Tibial artery (tissue), 4 donors: ENCODE data around the gene ASGR2.

ENCODE experiments used
- DNase-seq, 2 donors: peaks; one replicate each; pipeline ENCODE4 v3.0.0-alpha.2; 2019
- H3K27ac ChIP-seq, 2 donors: fragments of 200-600 bp; sonication (generic) in 1 of 2; 1 replicate in 1 of 2; 2 replicates in 1 of 2; pipeline ENCODE4 v1.5.1; 2018 to 2019; ENCODE audit warnings: mild to moderate bottlenecking in 1 of 2
- H3K27me3 ChIP-seq, 2 donors: fragments of 200-600 bp; sonication (generic) in 1 of 2; one replicate each; pipeline versions ENCODE4 v1.5.1 to v1.6.0; 2016 to 2019
- H3K36me3 ChIP-seq, 3 donors: fragments of 200-600 bp; sonication (generic) in 2 of 3; one replicate each; pipeline ENCODE4 v1.5.1; 2016 to 2019; ENCODE audit warnings: mild to moderate bottlenecking in 2 of 3
- H3K4me1 ChIP-seq, 4 donors: fragments of 200-600 bp; sonication (generic) in 2 of 4; 1 replicate in 3 of 4; 2 replicates in 1 of 4; pipeline ENCODE4 v1.5.1; 2016 to 2019
- H3K4me3 ChIP-seq, 2 donors: fragments of 200-600 bp; sonication (generic) in 1 of 2; 1 replicate in 1 of 2; 2 replicates in 1 of 2; pipeline ENCODE4 v1.5.1; 2018 to 2019; ENCODE audit warnings: mild to moderate bottlenecking in 2 of 2
- H3K9me3 ChIP-seq, 3 donors: fragments of 200-600 bp; sonication (generic) in 1 of 3; one replicate each; pipeline ENCODE4 v1.5.1; 2016 to 2019
- intact Hi-C: fragments of 100-400 bp; cut with DNase I; formaldehyde crosslinking; loops from one replicate; pipeline ENCODE4 v1.15.0; 2023; ENCODE audit warnings: low total_unique reads
- TF ChIP-seq, protein P1 (sequence below), 2 experiments: fragments of 200-600 bp in 1 of 2; fragments of 450-650 bp in 1 of 2; IDR thresholded peaks; one replicate each; pipeline ENCODE4 v1.5.1; 2017 to 2019; ENCODE audit warnings: antibody characterized with exemption in 2 of 2, mild to moderate bottlenecking in 1 of 2, moderate library complexity in 1 of 2

ASGR2 gene

DNA sequence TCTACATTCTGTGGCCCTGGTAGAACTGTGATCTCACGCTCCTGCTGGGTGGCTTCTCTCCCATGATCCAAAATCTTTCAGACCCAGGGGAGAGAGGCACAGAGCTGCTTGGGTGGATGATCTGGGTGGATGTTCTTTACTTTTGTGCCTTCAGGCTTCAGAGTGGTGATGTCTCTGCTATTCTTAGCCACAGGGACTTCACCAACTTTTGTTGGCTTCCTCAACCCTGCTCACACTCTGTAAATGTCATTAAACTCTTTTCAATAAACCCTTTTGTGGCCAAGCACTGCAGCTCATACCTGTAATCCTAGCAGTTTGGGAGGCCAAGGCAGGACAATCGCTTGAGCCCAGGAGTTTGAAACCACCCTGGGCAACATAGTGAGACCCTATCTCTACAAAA lies 42.2 kb downstream of the ASGR2 start:
- no peak overlapping the region for H3K4me3 ChIP-seq
- H3K36me3 ChIP-seq: no peaks in the 10 kb centered on the region
- peaks cover 0 to 2% of the 10 kb centered on the region in 2 donors for H3K27me3 ChIP-seq
- no peaks in the 10 kb centered on the region for H3K4me1 ChIP-seq
- TF ChIP-seq, protein P1, sequence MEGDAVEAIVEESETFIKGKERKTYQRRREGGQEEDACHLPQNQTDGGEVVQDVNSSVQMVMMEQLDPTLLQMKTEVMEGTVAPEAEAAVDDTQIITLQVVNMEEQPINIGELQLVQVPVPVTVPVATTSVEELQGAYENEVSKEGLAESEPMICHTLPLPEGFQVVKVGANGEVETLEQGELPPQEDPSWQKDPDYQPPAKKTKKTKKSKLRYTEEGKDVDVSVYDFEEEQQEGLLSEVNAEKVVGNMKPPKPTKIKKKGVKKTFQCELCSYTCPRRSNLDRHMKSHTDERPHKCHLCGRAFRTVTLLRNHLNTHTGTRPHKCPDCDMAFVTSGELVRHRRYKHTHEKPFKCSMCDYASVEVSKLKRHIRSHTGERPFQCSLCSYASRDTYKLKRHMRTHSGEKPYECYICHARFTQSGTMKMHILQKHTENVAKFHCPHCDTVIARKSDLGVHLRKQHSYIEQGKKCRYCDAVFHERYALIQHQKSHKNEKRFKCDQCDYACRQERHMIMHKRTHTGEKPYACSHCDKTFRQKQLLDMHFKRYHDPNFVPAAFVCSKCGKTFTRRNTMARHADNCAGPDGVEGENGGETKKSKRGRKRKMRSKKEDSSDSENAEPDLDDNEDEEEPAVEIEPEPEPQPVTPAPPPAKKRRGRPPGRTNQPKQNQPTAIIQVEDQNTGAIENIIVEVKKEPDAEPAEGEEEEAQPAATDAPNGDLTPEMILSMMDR (IDR thresholded peaks at IDR 0.05): no peak
- peaks cover 0 to 15% (median 11%) of the 10 kb centered on the region in 3 donors for H3K9me3 ChIP-seq
- DNase-seq: no peak
- H3K27ac ChIP-seq: no peak overlapping the region
- intact Hi-C loops: no loop called here

DNA sequence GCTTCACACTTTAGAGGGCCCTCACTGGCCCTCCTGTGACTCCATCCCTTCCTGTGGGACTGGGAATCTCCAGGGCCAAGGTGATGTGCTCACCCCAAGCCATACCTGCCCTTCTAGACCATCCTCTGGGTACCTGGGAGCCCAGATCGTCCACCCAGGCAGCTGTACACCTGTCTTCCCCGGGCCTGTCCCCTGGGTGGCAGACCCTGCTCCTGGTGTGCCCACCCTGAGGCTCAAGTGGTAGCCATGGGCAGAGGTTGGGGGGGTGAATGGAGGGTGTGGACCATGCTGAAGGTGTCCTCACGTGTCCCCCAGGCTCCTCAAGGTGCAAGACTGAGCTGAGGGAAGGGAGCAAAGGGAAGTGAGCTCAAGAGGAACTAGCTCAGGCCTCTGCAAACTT lies 43.9 kb downstream of the ASGR2 start:
- TF ChIP-seq, protein P1 (IDR thresholded peaks at IDR 0.05): no peak
- Histone ChIP-seq H3K27ac (no peak overlapping the region), H3K4me1 (no peaks in the 10 kb centered on the region), H3K4me3 (no peak overlapping the region), H3K9me3 (peaks cover 0 to 15% (median 11%) of the 10 kb centered on the region in 3 donors), H3K36me3 (no peaks in the 10 kb centered on the region), H3K27me3 (peaks cover 0 to 2% of the 10 kb centered on the region in 2 donors)
- intact Hi-C loops: no loop called here
- DNase-seq: no peak

DNA sequence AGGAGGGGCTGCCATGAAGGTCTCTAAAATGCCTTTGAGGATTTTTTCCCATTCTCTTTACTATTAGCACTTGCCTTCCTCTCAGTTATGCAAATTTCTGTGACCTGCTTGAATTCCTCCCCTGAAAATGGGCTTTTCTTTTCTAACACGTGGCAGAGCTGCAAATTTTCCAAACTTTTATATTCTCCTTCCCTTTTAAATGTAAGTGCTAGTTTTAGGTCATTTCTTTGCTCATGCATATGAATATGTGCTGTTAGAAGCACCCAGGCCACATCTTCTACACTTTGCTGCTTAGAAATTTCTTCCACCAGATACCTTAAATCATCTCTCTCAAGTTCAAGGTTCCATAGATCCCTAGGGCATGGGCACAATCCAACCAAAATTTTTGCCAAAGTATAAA lies 46.4 kb downstream of the ASGR2 start:
- TF ChIP-seq, protein P1 (IDR thresholded peaks at IDR 0.05): no peak

DNA sequence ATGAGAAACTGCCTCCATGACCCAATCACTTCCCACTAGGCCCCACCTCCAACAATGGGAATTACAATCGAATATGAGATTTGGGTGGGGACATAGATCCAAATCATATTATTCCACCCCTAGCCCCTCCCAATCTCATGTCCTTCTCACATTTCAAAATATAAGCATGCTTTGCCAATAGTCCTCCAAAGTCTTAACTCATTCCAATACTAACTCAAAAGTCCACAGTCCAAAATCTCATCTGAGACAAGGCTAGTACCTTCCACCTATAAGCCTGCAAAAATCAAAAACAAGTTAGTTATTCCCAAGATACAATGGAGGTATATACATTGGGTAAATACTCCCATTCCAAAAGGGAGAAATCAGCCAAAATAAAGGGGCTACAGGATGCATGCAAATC lies 47.4 kb downstream of the ASGR2 start:
- intact Hi-C loops: no loop called here
- no peak overlapping the region for H3K27ac ChIP-seq
- no peak for DNase-seq
- no peaks in the 10 kb centered on the region for H3K36me3 ChIP-seq
- H3K4me1 ChIP-seq: no peaks in the 10 kb centered on the region
- TF ChIP-seq, protein P1 (IDR thresholded peaks at IDR 0.05): no peak
- H3K4me3 ChIP-seq: no peak overlapping the region
- peaks cover 0 to 5% of the 10 kb centered on the region in 2 donors for H3K27me3 ChIP-seq
- H3K9me3 ChIP-seq: peaks cover 0 to 15% (median 11%) of the 10 kb centered on the region in 3 donors

More for the DNA sequence above, 46.4 kb downstream of the ASGR2 start:
- Histone ChIP-seq H3K27me3 (peaks cover 0 to 2% of the 10 kb centered on the region in 2 donors), H3K9me3 (peaks cover 0 to 15% (median 11%) of the 10 kb centered on the region in 3 donors), H3K4me3 (no peak overlapping the region), H3K36me3 (no peaks in the 10 kb centered on the region), H3K27ac (no peak overlapping the region), H3K4me1 (no peaks in the 10 kb centered on the region)
- DNase-seq: no peak
- intact Hi-C loops: no loop called here

DNA sequence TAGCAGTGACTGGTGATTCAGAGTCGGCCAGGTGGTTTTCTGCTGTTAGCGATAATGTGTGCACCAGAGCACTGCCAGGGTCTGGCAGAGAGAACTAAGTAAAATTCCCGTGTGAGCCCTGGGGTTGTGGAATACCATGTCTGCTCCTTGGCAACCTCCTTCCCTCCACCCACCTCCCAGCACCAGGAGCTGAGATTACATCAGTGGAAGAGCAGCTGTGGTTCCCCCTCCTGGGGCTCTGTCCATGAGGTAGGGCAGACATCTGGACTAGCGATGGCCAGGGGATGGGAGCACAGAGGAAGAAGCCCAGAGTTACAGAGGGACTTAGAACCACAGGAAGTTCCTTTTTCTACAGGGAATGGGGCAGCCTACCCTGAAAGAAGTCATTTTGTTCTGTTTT lies 50.4 kb downstream of the ASGR2 start:
- no peak overlapping the region for H3K27ac ChIP-seq
- TF ChIP-seq, protein P1 (IDR thresholded peaks at IDR 0.05): no peak
- intact Hi-C loops: no loop called here
- DNase-seq: no peak
- H3K4me3 ChIP-seq: no peak overlapping the region
- no peaks in the 10 kb centered on the region for H3K36me3 ChIP-seq
- peaks cover 0 to 15% (median 11%) of the 10 kb centered on the region in 3 donors for H3K9me3 ChIP-seq
- H3K4me1 ChIP-seq: no peaks in the 10 kb centered on the region
- H3K27me3 ChIP-seq: peaks cover 0 to 16% of the 10 kb centered on the region in 2 donors
